HG03066 (cell line): ENCODE measurements around the gene DAAM1.

Experiments used
- ATAC-seq: cut with Tn5 transposase; IDR thresholded peaks from one replicate; pipeline ENCODE4 v1.9.1; 2021; ENCODE audit warnings: low read depth; ENCODE audit not compliant: unreplicated experiment

The DAAM1 gene

DNA sequence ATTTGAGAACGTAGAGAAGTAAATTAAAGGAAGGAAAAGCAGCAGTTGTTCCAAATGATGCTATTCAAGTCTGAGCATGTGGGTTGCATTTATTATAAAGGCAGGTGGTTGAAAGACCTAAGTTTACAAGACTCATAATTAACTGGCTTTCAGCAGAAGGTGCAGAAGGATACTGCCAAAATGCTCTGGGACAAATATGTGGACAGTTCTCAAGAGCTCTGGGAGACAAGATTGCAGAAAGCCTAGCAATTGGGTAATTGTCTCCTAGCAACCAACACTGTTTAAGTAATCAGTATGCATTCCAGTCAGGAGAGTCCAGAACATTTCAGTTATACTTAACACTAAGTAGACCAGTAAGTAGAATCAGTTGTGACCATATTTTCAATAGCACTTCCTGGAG lies 145.2 kb downstream of the DAAM1 start:
- no peak for ATAC-seq

DNA sequence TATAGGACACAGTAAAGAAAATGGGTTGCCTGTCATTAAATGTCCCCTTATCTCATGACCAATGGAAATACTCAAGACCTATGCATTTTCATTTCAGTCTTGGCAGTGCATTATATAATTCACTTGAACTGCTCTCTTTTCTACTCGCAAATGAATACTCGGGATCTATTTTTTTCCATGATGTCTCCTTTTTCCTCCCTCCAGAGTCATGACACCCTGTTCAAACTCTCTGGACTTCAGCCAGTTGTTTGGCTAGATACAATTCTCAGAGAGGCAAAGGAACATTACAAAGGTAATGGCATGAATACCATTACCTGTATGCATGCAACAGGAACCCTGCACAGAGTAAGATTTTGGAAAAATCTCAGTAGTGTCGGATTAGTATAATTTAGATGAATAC lies 145.8 kb downstream of the DAAM1 start:
- ATAC-seq = no peak

DNA sequence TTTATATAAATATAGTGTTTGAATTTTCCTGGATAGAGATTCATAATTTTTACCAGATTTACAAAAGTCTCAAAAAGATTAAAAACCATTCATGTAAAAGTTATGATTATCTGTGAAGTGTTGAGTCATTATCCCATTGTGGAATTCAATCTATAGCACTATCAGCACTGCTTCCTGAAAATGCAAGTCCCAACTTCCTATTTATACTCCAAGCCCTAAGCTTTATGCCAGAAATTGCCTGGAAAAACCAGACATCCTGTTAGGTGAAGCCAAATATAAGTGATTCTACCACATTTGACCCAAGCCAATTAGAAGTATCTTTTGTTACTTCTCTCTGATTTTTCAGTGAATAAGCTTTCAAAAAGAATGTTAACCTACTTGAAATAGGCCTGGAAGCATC lies 147.6 kb downstream of the DAAM1 start:
- ATAC-seq = no peak

DNA sequence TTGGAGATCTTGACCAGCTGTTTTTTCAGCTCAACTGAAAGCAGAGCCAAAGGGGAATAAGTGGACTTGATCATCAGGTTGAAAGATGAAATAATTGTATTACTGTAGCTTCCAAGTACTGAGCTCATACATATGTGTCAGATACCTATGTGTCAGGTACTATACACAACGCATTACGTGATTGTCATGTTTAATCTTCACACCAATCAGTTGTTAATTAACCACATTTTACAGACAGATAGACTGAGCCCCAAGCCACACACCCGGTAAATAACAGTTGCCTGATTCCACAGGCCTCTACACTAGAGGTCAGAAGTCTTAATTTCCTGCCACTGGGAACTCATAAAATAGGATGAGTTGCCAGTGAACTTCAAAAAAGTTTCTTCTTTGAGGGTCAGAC lies 148.2 kb downstream of the DAAM1 start:
- ATAC-seq = no peak

DNA sequence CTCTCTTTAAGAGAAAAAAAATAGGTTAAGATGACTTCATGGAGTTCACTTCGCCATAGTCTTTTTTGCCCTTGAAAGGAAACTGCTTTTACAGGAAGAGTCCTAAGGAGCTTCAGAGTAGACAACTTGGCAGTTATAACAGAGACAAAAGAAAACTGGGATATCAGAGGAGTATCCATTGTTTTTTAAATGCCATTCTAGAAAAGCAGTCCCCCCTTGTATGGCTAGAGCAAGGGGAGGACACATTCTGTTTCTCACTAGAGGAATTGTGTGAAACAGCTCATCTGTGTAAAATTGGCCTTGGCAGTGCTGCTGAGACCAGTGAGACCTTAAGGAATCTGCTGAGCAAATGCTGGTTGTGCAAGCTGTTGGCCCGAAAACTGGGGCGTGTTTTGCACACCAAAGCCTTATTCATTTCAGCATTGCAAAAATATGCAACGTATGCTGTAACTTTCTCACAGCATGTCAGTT lies 148.7 kb downstream of the DAAM1 start:
- no peak for ATAC-seq

DNA sequence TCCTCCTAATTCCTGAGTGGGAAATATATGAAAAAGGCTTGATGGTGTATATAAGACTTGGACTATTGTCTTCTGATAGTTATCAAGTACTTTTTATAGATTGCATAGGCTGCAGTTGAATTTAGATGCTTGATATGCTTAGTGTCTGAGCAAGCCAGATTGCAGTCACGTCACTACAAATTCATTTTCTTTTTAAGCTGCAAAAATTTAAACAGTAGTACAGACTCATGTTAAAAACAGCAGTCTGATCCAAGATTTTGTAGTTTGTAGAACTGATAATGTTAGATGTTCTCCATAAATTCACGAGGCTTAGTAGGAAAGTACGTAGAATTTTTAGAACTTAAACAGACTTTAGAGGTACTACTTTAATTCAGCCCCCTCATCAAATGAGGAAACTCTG lies 150.3 kb downstream of the DAAM1 start:
- ATAC-seq = no peak

DNA sequence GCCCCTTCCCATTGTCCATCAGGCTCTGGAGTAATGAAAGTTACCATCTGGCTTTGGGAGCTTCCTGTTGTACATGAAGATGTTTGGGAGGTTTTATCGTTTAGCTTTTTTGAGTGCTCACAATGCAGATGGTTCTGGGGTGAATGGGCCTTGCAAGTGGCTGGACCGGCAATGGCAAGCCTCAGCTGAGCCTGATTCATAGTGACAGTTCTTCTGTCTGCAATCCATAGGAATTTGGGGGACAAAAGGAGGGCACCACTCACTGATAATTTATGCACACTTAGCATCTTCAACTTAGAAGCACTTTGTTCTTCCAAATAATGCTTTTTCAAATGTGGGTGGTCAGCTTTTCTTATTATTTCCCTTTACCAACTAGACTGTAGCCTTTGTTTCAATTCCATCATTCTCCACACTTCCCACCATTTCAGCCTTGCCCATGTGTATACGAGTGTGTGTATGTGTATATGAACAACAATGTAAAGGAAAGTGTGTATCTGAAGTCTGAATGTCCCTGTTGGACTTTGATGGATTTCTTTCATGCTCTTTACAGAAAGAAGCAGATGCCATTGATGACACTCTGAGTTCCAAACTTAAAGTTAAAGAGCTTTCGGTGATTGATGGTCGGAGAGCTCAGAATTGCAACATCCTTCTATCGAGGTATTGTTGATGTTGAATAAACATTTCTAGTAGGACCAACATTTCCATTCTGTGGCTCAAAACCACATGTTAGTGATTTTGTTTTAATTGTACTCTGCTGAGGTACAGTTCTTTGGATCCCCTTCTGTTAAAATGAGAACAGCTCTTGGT lies 151.3 kb downstream of the DAAM1 start:
- no peak for ATAC-seq

DNA sequence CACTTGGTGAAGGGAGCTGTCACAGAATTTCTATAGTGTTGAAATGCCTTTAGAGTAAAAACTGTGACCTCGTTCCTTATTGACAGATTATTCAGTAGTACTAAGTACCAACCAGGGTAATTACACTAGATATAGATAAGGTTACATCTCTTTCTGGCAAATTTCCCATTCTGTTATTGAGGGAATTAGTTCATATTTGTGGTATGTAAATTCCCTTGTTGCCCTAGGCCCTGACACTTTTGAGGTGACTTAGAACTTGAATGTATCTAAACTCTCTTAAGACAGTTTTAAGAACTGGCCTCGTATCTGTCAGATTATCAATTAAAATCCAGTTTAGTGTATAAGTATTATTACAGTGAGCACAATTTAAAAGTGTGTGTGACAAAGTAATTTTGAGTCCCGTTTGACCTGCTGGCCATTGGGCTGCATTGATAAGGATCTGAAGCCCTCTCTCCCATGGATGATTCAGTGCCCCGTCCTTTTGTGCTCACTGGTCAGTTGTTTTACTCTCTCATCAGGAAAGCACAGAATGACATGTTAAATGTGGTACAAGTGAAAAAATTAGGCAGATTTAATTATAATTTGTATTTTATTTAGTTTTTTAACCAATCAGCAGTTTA lies 153.5 kb downstream of the DAAM1 start:
- ATAC-seq = no peak

DNA sequence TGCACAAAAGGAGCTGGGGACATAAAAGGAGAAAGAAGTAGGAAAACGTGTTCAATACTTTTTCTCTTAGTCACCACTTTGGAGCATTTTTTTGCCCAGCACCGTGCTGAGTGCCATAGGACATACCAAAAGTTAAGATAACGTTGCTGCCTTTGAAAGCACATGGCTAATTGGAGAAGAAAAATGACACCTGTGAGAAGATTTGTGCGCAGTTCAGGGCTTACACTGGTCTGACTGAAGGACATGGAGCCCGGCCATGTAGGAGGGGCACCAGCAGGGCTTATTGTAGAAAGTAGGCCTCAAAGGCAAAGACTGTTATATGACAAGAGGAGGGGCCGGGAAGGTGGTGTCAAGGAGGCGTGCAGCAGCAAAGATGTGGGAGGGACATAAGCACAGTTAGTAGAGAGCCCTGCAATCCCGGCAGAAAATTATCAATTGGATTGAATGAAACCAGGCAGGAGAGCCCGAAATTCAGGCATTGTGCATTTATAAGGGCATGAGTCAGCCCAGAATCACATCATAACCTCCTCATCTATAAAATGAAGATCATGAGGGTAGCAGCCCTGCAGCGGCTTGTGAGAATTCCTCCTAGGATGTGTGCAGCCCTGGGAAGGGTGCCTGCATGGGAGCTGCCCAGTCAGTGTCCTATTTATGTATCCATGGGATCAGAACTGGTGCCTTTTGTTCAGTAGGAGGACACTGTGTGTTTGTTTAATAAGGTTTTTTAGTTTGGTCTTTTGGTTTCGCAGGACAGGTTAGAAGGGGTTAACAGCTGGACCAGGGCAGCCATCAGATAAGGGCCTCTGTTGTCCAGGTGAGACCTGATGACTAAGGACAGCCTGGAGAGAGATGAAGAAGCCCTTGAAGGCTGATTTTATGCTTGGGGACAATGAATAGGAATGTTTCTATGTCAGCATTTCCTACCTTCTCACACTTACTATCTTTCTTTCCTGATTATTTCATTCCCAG lies 154.3 kb downstream of the DAAM1 start:
- ATAC-seq = no peak

DNA sequence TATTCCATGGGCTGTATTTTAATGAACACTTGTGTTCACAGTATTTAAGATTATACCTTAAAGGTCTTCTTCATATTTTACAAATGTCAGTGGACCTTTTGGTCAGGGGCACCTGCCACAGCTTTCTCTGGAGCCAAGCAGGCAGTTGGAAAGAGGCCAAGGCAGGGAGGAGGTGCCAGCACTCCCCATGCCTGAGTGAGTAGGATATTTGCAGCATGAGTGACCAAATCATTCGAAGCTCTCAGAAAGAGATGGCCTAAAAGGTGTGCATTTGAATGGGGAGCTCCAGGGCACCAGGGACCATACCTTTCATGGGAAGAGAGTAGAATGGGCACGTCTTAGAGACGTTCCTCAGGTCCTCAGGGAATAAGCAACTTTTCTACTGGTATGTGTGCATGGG lies 155.1 kb downstream of the DAAM1 start:
- ATAC-seq = no peak

DNA sequence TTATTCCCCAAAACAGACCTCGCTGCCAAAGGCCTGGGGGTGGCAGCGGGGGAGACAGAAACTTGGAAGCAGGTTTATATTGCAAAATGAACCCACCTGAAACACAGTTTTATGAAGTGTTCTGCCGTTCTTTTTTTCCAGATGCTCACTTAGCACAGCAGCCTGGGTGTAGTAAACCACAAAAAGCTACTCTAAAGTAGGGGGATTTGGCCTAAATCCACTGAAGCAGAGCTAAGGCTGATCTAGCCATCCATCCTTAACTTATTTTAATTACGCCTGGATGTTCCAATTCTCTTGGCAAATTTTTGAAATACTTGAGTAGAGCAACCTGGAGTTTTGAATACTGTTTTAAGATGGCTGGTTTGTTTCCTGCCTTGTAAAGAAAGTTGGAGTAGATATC lies 155.5 kb downstream of the DAAM1 start:
- no peak for ATAC-seq

DNA sequence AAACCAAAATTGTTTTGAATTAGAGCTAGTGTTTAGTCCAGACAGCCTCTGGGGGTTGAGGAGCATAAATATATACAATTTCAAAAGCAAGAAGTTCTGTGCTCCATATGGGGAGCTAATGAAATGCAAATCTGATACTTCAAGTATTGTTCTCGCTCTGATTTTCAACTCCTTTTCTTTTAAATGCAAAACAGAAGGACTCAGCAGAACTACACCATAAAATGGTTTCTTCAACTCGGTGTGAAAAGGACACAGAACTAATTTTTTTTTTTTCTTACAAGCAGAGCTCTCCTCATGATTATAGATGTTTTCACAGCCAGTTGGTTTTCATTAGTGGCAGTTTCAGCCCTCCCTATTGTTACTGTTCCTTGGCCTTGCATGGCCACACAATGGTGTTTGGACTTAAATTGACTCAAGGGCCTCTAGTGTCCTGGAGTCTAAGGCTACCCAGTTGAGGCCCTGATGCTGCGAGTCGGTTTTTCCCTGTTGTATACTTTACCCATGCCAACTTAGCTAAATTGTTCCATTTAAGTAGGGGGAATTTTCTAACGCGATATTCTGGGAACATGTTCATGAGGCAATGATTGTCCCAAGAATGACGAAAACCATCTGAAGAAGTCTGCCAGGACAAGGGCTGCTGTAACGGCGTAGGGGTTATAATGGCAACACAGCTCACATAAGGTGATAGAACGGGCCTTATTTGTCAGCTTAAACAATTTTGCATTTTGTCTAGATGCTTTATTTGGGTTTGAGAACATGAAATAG lies 156.4 kb downstream of the DAAM1 start:
- no peak for ATAC-seq

DNA sequence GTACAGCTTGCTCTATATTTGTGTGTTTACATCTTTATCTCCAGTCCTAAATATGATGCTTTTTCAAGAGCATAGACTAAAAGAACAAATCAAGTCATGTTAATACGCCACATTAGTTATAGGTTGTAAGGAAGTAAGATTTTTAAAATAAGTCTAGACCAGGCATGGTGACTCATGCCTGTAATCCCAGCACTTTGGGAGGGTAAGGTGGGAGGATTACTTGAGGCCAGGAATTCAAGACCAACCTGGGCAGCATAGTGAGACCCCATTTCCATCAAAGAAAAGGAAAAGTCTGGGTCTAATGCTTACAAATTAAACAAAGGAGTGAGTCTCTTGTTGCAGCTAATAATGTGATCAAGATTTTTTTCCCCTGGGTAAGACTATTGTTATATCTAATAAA lies 157.9 kb downstream of the DAAM1 start:
- no peak for ATAC-seq

DNA sequence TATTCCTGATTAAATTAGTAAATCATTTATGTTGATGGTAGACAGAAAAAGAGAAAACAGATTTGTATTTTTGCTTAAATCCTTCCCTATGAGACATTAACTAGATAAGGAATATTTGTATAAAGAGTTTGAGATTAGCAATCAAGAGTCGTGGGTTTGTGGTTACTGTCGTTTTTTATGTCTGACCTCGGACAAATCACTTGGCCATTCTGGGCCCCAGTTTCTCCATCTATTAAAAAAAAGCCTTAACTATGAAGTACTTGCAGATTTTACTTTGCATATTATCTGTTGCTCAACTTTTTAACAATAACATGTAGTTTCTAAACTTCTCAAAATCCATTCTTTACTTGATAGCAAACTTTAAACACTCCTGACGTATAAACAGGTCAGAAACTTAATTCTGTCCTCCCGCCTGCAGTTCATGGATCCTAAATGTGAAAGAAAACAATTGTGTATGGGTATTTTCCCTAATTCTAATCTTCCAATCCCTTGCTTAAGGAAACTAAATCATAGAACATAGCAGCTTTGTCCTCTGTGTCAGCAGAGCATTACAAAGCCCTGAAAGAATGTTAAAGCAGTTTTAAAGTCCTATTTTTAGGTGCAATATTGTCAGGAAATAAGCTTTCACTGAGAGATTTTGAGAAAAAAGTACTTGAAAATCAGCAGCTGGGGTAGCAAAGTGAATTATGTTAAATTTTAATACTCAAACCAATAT lies 158.5 kb downstream of the DAAM1 start:
- ATAC-seq = no peak

DNA sequence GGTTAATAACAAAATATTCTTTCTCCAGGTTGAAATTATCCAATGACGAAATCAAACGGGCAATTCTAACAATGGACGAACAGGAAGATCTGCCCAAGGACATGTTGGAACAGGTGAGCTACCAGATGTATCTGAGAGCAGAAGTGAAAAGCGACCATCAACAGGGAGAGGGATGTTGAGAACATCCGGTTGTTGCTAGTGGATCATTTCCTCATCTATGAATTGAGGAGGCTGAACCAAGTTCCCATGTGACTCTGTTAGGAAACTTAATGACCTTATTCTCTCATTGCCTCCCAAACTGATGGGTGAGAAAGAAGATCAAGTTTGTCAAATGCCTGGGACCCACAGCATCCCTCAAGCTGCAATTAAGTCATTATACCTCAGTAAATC lies 159.0 kb downstream of the DAAM1 start:
- ATAC-seq = no peak

DNA sequence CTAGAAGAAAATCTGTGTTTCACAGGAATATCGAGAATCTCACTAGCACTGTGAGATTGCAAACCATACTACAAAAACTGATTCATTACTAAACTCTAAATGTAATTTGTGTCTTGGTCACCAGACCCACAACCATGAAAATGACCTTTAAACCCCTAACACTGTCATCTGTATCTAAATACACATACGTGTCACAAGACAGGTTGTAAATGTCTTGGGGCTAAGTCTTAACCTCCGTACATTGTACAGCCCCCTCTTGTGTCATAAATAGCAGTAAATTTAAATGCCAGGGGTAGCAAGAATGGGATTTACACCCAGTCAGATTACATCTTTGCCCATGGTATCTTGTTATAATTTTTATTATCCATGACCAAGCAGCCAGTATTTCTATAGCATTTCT lies 159.4 kb downstream of the DAAM1 start:
- no peak for ATAC-seq

DNA sequence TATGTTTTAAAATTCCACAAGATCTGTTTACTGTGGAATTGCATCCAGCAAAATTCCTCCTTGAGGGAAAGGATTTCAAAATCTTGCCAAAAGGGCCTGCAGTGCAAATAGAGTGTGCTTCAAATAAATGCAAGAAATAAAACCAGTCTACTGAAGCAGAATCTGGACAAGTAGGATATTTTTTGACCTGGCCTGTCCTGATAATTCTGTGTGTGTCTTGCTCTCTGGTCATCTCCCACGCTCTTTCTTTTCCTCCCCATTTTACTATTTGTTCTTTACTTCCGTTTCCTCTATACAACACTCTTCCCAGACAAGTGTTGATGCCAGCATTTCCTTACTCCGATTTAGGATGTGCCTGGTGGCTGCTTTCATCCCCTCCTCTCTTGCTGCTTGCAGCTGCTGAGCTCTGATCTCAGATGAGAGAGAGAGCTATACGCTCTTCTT lies 160.8 kb downstream of the DAAM1 start:
- ATAC-seq = no peak

DNA sequence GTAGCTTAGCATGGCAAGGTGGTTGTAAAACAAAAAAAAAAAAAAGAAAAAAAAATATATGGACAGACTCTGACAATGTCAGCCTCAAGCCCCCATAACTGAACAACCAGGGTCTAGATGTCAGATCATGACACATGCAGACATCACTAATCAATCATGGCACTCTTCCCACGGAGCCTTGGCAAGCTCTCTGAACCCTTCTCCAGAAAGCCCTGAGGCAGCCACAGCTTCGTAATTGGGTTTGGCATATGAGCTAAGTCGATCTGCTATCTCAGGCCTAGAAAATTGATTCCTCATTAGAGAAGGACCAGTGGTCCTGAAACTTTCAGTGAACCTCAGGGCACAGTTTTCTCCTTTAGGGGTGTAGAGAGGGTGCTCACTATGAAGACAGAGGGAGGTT lies 164.5 kb downstream of the DAAM1 start:
- ATAC-seq = no peak

DNA sequence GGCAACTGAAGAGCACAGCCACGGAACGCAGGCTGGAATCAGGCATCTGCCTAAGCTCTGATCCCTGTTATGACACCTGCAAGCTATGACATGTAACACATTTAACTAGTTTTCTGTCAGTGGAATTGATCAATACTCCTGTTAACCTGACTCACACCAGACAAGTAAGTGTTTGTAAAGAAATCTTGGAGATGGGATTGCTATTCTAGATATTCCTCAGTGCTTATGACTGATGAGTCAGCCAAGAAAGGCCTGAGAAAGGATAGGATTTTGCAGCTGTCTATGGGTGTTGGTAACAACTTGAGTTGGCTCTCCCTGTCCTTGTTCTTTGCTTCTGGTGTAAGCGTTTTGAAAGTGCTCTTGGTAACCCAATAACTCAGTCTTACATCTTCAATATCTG lies 166.2 kb downstream of the DAAM1 start:
- ATAC-seq = no peak

DNA sequence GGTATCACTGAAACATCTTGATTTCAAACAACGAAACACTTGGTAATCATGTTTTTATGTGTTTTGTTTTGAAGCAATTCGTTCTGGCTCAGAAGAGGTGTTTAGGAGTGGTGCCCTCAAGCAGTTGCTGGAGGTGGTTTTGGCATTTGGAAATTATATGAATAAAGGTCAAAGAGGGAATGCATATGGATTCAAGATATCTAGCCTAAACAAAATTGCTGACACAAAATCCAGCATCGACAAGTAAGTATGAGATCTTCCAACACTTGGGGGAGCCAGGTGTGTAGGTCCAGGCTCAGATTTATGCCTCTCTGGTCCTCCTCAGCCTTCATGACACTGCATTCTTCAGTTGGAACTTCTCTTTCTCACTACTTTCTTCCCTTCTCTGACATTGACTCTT lies 166.6 kb downstream of the DAAM1 start:
- ATAC-seq = no peak
